ENCODE measurements around the gene ANKRA2.

ANKRA2 gene

DNA sequence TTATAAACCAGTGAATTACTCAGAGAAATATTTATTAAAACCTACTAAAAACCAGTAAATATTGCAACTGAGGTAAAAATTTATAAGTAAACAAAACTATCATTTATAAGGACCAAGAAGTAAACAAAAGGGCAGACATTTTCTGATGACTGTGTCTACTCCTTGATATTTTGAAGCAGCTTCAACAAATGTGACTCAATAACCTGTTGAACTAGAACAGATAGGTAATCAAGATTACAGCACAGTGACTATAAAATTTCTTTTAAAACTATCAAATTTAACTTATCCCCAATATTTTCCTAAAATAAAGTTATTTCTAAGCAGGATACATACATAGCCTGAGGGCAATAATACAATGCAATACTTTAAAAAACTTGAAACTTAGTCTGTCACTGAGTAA lies 12.8 kb downstream of the ANKRA2 start:
- no peak for DNase-seq
- no peaks in the 10 kb centered on the region for H3K9me3 ChIP-seq (replicated peaks; ENCODE audit: insufficient read depth, low read length)
- H3K4me1 ChIP-seq (ENCODE audit: low read length), result no peaks in the 10 kb centered on the region
- no peak overlapping the region for H3K4me2 ChIP-seq (ENCODE audit: low read depth, low read length)
- H3K36me3 ChIP-seq (replicated peaks; ENCODE audit: insufficient read depth, low read length), result 0 out of 2 replicates have a peak, but pooled peaks cover 3% of the 10 kb centered on the region
- H3K79me2 ChIP-seq (ENCODE audit: low read length), result no peaks in the 10 kb centered on the region
- no peaks in the 10 kb centered on the region for H4K20me1 ChIP-seq (ENCODE audit: insufficient read depth, low read length)
- H3F3A ChIP-seq (ENCODE audit: insufficient read depth, low read length), result no peaks in the 10 kb centered on the region
- H3K9me2 ChIP-seq (replicated peaks; ENCODE audit: insufficient read depth, low read length), result no peaks in the 10 kb centered on the region
- TF ChIP-seq, protein P1, sequence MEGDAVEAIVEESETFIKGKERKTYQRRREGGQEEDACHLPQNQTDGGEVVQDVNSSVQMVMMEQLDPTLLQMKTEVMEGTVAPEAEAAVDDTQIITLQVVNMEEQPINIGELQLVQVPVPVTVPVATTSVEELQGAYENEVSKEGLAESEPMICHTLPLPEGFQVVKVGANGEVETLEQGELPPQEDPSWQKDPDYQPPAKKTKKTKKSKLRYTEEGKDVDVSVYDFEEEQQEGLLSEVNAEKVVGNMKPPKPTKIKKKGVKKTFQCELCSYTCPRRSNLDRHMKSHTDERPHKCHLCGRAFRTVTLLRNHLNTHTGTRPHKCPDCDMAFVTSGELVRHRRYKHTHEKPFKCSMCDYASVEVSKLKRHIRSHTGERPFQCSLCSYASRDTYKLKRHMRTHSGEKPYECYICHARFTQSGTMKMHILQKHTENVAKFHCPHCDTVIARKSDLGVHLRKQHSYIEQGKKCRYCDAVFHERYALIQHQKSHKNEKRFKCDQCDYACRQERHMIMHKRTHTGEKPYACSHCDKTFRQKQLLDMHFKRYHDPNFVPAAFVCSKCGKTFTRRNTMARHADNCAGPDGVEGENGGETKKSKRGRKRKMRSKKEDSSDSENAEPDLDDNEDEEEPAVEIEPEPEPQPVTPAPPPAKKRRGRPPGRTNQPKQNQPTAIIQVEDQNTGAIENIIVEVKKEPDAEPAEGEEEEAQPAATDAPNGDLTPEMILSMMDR (IDR thresholded peaks at IDR 0.05; ENCODE audit: low read length), result no peak
- no peak overlapping the region for H3K27ac ChIP-seq (ENCODE audit: low read length)
- H3K9ac ChIP-seq (ENCODE audit: low read length), result no peak overlapping the region
- H3K4me3 ChIP-seq (ENCODE audit: low read length), result no peak overlapping the region
- no peak overlapping the region for H2AFZ ChIP-seq (ENCODE audit: low read length)
- H3K27me3 ChIP-seq (replicated peaks; ENCODE audit: insufficient read depth, low read length), result no peaks in the 10 kb centered on the region

DNA sequence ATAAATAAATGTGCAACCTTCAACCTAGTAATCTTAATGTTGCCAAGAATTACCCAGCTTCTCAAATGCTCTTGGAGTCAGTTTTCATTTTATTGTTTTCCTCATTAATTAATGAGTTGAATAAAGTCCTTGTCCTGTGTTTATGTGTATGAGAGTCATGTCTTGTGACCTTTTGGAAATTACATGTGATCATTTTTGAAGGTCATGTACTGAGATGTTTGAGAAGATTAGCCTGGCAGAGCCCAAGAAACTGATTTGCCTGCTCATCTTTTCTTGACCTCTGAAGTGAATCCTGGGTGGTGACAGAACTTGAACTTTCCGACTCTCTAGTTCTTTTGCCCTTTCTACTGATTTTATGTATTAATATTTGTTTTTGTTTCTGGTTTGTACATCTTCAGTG lies 15.4 kb downstream of the ANKRA2 start:
- Histone ChIP-seq H3F3A (ENCODE audit: insufficient read depth, low read length) (no peaks in the 10 kb centered on the region), H3K4me1 (ENCODE audit: low read length) (no peaks in the 10 kb centered on the region), H3K9me2 (replicated peaks; ENCODE audit: insufficient read depth, low read length) (no peaks in the 10 kb centered on the region), H3K27me3 (replicated peaks; ENCODE audit: insufficient read depth, low read length) (no peaks in the 10 kb centered on the region), H3K36me3 (replicated peaks; ENCODE audit: insufficient read depth, low read length) (0 out of 2 replicates have a peak, but pooled peaks cover 3% of the 10 kb centered on the region), H3K9me3 (replicated peaks; ENCODE audit: insufficient read depth, low read length) (no peaks in the 10 kb centered on the region), H4K20me1 (ENCODE audit: insufficient read depth, low read length) (no peaks in the 10 kb centered on the region), H3K79me2 (ENCODE audit: low read length) (no peaks in the 10 kb centered on the region), H3K9ac (ENCODE audit: low read length) (no peak overlapping the region), H3K4me3 (ENCODE audit: low read length) (no peak overlapping the region), H3K27ac (ENCODE audit: low read length) (no peak overlapping the region), H3K4me2 (ENCODE audit: low read depth, low read length) (no peak overlapping the region), H2AFZ (ENCODE audit: low read length) (no peak overlapping the region)
- TF ChIP-seq EZH2phosphoT487 (IDR thresholded peaks at IDR 0.05; ENCODE audit: low read length), result no peak
- TF ChIP-seq, protein P1 (IDR thresholded peaks at IDR 0.05; ENCODE audit: low read length), result no peak
- no peak for TF ChIP-seq EZH2 (optimal IDR thresholded peaks at IDR 0.05; ENCODE audit: low read depth, low read length)
- DNase-seq, result no peak

GRCh38 chr5:73545403-73545779 lies 20.0 kb downstream of the ANKRA2 start:
- H2AFZ ChIP-seq (ENCODE audit: low read length), result no peak overlapping the region
- DNase-seq, result no peak
- no peak overlapping the region for H3K27ac ChIP-seq (ENCODE audit: low read length)
- H3K27me3 ChIP-seq (replicated peaks; ENCODE audit: insufficient read depth, low read length), result no peaks in the 10 kb centered on the region
- H3K9me2 ChIP-seq (replicated peaks; ENCODE audit: insufficient read depth, low read length), result no peaks in the 10 kb centered on the region
- no peak overlapping the region for H3K4me2 ChIP-seq (ENCODE audit: low read depth, low read length)
- no peak overlapping the region for H3K9ac ChIP-seq (ENCODE audit: low read length)
- no peaks in the 10 kb centered on the region for H3K4me1 ChIP-seq (ENCODE audit: low read length)
- H3F3A ChIP-seq (ENCODE audit: insufficient read depth, low read length), result no peaks in the 10 kb centered on the region
- no peak overlapping the region for H3K4me3 ChIP-seq (ENCODE audit: low read length)
- H3K9me3 ChIP-seq (replicated peaks; ENCODE audit: insufficient read depth, low read length), result no peaks in the 10 kb centered on the region
- no peaks in the 10 kb centered on the region for H3K36me3 ChIP-seq (replicated peaks; ENCODE audit: insufficient read depth, low read length)
- TF ChIP-seq EZH2 (optimal IDR thresholded peaks at IDR 0.05; ENCODE audit: low read depth, low read length) (no peak), EZH2phosphoT487 (IDR thresholded peaks at IDR 0.05; ENCODE audit: low read length) (no peak)
- TF ChIP-seq, protein P1 (IDR thresholded peaks at IDR 0.05; ENCODE audit: low read length), result no peak
- no peaks in the 10 kb centered on the region for H3K79me2 ChIP-seq (ENCODE audit: low read length)
- H4K20me1 ChIP-seq (ENCODE audit: insufficient read depth, low read length), result no peaks in the 10 kb centered on the region
